GM19023 (cell line): Measurements from ENCODE around the gene MRPS12.

Experiments used
- ATAC-seq: cut with Tn5 transposase; IDR thresholded peaks from one replicate; pipeline ENCODE4 v1.9.1; 2021; ENCODE audit warnings: mild to moderate bottlenecking, moderate library complexity; ENCODE audit not compliant: unreplicated experiment

The MRPS12 gene

DNA sequence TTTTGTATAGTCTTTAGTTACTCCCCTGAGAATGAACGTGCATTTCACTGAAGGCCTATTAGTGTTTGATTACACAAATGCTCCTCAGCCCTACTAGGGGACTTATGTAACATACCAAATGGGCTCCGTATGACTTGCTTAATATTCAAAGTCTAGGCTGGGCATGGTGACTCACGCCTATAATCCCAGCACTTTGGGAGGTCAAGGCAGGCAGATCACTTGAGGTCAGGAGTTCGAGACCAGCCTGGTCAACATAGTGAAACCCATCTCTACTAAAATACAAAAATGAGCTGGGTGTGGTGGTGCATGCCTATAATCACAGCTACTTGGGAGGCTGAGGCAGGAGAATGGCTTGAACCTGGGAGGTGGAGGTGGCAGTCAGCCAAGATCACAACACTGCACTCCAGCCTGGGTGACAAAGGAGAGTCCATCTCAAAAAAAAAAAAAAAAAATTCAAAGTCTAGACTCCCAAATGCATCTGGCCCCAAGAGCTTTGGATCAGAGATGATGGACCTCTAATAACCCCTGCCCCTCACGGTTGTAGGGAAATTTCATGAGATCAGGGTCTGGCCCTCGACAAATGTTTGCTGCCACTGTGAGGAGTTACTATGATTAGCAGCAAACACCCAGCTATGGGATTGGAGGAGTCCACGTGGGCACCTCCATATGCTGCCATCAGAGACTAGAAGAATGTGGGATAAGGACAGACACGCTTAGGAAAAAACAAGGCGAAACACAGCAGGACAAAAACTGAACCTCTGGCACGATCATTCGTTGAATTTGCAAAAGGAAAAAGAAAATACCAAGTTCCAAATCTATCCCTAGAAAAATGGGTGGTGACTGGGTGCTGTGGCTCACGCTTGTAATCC is 40.2 kb downstream of the MRPS12 start:
- no peak for ATAC-seq

DNA sequence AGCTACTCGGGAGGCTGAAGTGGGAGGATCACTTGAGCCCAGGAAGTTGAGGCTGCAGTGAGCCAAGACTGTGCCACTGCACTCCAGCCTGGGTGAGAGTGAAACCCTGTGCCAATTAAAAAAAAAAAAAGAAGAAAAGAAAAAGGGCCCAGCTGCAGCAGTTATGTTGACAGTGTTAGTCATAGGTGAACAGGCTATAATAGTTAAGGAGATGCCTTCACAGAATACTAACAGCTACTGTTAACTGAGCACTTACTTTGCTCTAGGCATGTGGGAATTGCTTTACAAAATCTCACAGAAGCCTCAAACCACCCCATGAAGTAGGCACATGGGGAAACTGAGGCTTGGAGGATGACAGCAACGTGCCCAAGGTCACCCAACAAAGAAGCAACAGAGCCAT is 40.9 kb downstream of the MRPS12 start:
- no peak for ATAC-seq

DNA sequence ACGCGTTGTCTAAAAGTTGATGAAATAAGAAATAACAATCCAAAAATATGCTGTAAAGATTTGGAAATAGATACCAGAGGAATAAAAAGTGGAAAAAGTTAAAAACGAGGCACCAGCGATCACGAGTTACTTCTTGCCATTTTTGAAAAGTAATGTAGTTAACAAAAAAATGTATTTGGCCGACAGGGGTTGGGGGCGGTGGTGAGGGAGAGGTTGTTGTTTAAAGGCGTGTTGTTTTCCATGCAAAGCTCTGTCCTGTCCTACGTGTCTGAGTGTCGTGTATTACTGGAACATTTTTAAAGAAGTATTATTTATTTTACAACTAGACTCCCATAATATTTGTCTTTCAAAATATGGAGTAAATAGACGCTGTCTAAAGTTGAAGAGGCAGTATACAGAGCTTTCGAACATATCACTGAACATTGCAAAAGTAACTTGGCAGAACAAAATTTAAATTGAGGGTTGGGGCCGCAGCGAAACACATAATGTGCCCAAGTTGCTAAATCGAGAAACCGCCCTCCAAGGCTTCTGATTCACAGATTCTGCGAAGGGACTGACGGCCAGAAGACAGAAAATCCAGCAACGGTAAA is 44.0 kb downstream of the MRPS12 start:
- ATAC-seq: no peak

DNA sequence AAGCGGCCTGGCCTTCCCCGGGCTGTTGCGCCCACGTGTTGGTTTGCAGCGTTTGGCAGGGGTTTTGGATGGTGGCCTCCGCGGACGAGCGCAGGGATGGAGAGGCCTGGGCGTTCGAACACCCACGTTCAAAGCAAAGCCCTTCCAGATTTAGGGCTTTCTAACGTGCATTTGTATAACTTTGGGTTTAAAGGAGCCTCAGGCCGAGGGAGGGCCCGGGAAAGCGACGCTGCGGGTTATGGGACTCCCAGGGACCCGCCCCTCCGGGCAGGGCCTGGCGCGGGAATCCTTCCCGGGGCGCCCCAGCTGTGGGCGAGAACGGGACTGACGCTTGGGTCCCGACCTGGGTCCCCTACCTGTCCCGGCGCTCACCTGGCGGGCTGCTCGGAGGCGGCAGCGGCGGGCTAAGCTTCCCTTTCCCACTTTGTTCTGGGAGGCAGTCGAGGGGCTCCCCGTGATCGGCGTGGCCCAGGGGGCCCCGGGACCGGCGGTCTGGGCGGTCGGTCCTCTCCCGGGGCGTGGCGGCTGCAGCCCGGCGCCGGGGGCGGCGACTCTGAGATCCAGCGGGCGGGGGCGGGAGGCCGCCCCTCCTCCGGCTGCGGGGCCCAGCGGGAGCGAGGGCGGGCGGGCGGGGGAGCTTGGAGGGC is 44.6 kb downstream of the MRPS12 start, which contains the start of gene FBXO17:
Gene FBXO17, minus strand, starts transcription at position 529 of the 647 bp plus-strand sequence. CDS start 25,423 bp downstream, outside the sequence.
- ATAC-seq: no peak

DNA sequence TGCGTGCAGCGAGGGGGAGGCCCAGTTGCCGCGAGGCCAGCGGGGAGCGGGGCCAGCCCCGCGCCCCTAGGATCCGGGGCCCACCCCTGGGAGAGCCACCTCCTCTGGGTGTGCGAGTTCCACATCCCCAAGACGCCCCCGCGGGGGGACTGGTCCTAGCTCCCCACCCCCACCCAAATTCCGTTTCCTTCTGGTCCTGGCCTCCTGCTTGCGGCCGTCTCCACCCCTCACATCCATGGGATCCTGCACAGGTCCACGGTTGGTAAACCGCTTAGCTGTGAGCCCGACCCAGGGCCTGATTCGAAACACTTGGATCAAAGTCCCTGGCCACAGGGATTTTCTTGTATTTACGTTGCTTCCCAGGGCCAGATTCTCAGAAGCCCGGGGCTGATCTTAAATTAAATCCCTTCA is 45.1 kb downstream of the MRPS12 start:
- no peak for ATAC-seq

DNA sequence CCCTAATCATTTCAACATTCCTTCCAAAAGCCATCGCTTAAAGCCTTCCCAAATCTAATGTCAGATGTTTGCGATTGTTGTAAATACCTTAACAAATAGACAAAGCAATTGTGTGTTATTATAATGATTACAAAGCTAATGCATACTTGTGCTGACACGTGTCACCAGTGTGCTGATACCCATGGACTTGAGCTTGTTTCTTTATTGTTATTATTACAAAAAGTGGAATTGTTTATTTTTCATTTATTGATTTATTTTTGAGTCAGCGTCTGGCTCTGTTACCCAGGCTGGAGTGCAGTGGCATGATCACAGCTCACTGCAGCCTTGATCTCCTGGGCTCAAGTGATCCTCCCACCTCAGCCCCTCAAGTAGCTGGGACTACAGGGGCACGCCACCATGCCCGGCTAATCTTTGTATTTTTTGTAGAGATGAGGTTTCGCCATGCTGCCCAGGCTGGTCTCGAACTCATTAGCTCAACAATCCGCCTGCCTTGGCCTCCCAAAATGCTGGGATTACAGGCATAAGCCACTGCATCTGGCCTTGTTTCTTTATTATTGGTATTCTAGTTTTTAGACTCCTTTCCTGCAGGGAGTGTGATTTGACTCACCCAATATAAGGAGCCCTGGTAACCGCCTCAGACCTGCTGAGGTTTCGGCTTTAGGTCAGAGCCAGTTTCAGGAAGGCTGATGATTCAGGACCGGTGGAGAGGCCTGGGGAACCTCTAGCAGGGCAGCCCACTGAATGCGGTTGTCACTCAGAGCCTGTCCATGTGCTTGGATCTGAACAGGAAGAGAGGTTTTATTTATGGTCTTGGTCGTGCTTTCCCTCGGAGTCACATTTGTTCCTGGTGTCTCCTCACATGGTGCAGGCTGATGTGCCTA is 46.9 kb downstream of the MRPS12 start:
- ATAC-seq: peak; percentile 69

DNA sequence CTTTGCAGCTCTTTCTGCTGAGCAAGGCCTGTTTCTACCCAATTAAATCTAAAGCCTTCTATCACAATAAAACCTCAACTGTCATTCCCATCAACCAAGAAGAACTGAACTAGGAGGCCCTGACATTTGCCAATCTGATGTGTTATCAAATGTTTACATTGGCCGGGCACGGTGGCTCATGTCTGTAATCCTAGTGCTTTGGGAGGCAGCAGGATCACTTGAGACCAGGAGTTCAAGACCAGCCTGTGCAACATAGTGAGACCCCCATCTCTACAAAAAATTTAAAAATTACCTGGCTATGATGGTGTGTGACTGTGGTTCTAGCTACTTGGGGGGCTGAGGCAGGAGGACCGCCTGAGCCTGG is 47.6 kb downstream of the MRPS12 start:
- ATAC-seq: no peak

GRCh38 chr19:38979812-38980211 is 49.1 kb downstream of the MRPS12 start:
- no peak for ATAC-seq

DNA sequence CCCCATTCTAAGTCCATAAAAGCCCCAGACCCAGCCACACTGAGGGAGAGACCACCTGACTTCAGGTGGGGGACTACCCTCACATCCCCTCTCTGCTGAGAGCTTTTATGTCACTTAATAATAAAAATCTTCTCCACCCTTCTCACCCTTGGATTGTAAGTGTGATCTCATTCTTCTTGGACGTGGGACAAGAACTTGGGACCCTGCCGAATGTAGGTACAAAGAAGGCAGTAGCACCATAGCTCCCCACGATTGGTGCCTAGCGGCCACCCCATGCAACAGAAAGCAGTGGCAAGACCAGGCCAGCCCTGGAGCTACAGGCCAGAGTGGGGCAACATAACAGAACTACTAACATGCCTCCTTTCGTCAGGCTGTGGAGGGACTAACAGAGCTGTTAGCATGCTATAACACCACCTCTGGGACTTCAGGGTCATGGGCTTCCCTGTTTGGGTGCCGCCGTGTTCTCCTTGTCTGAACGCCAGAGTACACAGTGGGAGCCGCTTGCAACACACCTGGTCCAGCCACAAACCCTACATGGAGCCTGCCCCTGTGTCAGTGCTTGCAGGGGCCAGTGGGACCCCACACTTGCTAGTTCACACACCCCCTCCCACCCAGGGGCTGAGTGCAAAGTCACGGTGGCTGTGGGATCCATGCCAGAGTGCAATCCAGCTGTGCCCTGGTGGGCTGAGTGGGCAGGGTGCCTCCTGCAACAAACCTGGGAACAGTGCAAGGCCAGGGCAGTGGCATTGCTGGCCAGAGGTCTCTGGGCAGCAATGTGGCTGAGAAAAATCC is 50.0 kb downstream of the MRPS12 start:
- no peak for ATAC-seq
